GM21576 (cell line): ENCODE results near the gene CYP2A7.
"Not testable (repeated sequence)": the region's sequence is repeated elsewhere in the genome, so short reads cannot be mapped to it uniquely, and the experiment has no call there.

Experiments used
- ATAC-seq: cut with Tn5 transposase; IDR thresholded peaks from one replicate; pipeline ENCODE4 v1.9.1; 2021; ENCODE audit warnings: mild to moderate bottlenecking, moderate library complexity; ENCODE audit not compliant: unreplicated experiment

CYP2A7 gene

DNA sequence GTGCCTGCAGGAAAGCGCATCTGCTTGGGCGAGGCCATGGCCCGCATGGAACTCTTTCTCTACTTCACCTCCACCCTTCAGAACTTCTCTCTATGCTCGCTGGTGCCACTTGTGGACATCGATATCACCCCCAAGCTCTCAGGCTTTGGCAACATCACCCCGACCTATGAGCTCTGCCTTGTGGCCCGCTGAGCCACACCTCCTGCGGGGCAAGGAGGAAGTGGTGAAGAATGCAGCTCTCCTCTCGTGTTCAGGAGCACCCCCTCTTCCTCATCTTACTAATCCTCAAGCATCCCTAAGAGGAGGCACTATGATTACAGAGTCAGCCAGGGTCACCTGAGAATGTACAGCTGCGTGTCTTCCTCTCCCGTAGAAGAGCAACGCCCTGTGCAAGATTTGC, 17.9 kb upstream of the CYP2A7 start:
- not testable (repeated sequence) for ATAC-seq

DNA sequence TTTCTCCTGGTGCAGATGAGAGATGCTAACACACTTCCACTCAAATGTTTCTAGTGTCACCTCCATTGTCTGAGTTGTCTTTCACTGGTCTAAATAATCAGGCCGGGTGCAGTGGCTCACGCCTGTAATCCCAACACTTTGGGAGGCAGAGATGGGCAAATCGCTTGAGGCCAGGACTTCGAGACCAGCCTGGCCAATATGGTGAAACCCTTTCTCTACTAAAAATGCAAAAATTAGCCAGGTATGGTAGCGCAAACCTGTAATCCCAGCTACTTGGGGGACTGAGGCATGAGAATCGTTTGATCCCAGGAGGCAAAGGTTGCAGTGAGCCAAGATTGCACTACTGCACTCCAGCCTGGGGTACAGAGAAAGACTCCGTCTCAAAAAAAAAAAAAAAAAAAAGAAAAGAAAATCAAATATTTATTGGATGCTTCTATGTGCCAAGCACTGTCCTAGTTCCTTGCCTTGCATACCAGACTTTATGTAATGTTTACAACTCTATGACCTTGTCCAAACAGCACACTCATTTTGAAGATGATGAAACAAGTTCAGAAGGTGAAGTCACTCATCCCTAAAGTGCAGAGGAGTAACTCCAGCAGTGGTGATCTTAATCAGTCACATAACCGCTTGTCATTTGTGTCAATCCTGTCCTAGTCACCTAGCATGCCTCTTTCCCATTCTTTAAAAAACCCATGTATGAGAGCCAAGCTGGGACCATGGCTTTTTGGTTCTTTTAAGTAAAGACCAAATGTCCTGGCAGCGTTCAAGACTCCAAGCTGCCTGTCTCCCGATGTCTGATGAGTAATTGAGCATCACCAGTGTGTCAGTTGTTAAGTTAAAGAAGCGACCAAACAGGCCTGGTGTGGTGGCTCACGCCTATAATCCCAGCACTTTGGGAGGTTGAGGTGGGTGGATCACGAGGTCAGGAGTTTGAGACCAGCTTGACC, 15.1 kb upstream of the CYP2A7 start:
- not testable (repeated sequence) for ATAC-seq

GRCh38 chr19:40896418-40896796, 14.4 kb upstream of the CYP2A7 start:
- no peak for ATAC-seq

GRCh38 chr19:40893112-40893511, 11.1 kb upstream of the CYP2A7 start:
- ATAC-seq, result no peak

DNA sequence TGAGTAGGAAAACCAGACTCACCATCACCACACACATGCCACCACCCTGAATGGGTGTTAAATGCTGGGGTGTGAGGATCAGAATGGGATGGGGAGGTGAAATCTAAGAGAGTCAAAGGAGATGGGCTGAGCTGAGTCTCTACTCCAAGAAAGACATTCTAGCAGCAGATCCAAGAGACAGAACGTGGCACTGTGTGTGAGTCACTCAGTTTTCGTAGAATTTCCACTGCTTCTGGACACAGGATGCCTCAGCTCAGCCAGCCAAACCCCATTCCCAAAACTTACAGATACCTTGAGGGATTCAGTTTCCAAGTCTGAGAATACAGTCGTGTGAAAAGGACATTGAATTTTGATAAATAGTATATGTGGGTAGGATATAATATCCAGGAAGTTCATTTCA, 7.3 kb upstream of the CYP2A7 start:
- ATAC-seq, result no peak

DNA sequence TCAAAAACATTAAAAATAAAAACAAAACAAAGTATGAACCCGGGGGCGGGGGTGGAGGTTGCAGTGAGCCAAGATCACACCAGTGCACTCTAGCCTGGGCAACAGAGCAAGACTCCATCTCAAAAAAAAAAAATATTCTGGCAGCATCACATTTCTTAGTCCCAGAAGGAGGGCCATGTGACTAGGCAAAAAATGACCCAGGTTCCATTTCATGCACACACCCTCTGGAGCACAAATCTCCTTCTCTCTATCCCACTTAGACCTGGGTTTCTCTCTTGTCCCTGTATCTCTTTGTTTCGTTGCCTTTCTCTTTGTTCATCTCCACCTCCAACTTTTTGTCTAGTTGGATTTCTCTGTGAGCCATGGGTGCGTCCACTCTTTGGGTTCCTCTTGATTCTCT, 6.2 kb upstream of the CYP2A7 start:
- no peak for ATAC-seq

DNA sequence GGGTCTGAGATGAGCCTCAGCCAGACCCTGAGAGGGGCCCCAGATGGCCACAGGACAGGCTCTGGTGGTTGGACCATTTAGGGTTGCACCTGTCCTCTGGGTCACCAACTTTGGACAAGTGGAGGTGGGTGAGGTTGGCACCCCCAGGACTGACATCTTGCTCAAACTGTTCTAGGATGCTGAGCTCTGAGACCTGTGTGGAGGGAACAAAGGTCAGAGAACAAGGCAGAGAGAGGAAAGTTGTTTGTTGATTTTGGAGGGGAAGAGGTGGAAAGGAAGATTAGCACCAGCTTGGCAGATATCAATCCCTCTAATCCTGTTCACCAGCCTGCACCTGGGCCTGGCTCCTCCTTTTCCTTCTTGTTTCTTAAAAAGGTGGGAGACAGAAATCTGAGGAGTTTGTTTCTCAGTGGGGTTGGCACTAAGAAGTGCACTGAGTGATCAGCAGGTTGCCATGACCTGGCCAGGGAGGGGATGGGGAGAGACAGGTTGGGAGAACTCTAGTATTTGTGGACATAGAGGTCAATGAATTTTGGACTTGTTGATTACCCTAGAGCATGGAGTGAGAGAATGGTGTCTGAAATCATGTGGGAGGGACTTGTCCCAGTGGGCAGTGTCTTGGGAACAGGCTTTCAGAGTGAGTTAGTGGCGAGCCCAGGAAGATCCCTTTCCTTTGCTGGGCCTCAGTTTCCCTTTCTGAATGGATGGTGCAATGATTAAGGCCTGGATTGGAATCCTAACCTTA, 2.3 kb upstream of the CYP2A7 start:
- ATAC-seq, result not testable (repeated sequence)

GRCh38 chr19:40879349-40879748, 2.7 kb downstream of the CYP2A7 start:
- not testable (repeated sequence) for ATAC-seq

DNA sequence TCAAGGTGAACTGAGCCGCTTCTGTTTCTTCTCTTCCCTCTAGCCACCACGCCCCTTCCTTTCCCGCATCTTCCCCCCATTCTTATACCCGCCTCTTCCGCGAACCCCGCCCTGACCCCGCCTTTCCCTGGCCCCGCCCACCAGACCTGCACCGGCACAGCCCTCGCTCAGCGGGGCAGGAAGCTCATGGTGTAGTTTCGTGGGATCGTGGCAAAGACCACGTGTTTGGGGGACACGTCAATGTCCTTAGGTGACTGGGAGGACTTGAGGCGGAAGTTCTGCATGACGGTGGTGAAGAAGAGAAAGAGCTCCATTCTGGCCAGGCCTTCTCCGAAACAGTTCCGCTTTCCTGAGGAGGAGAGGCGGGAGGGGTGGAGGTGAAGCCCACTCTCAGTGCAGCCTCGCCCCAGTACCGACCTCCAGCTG, 6.5 kb downstream of the CYP2A7 start:
- not testable (repeated sequence) for ATAC-seq

DNA sequence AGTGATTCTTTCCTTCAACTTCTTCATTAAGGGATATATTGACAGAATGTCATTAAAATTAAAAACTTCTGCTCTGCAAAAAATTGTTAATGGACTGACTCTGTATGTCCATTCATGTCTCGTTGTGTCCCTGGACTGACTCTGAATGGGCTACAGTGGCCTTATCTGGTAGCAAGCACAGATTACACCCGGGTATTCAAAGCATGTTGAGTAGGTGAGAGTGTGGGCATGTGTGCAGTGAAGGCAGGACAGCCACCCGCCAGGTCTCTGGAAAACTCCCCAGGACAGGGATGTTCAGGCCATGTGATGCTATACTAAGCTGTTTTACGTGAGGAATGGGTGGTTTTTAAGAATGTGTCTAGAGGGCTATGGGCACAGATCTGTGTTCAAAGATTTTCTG, 7.2 kb downstream of the CYP2A7 start:
- ATAC-seq, result not testable (repeated sequence)

GRCh38 chr19:40873873-40874272, 8.2 kb downstream of the CYP2A7 start:
- not testable (repeated sequence) for ATAC-seq

- no peak for ATAC-seq
Measured at GRCh38 chr19:40872209-40872608, 9.8 kb downstream of the CYP2A7 start.

DNA sequence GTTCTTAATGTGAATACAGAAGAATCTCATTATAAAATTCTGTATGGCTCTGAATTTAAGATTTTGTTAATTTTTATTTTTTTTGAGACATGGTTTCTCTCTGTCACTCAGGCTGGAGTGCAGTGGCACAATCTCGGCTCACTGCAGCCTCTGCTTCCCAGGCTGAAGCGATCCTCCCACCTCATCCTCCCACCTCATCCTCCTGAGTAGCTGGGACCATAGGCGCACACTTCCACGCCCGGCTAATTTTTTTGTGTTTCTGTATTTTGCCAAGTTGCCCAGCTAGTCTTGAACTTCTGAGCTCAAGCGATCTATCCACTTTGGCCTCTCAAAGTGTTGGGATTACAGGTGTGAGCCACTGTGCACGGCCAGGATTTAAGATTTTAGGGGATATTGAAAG, 14.3 kb downstream of the CYP2A7 start:
- ATAC-seq, result no peak

- ATAC-seq, result not testable (repeated sequence)
Measured at GRCh38 chr19:40864739-40865496, 17.1 kb downstream of the CYP2A7 start.

- no peak for ATAC-seq
Measured at GRCh38 chr19:40862785-40863184, 19.2 kb downstream of the CYP2A7 start.

DNA sequence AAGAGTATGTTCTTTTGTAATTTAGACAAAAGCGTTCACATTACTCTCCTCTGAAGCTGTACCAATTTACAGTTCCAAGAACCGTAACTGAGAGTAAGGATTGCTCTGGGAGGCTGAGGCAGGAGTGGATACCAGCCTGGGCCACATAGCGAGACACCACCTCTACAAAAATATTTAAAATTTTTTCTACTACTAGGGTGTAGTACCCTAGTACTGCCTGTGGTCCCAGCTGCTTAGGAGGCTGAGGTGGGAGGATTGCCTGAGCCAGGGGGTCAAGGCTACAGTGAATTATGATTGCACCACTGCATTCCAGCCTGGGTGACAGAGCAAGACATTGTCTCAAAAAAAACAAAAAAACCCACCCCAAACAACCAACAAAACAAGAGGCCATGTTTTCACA, 19.7 kb downstream of the CYP2A7 start:
- no peak for ATAC-seq

DNA sequence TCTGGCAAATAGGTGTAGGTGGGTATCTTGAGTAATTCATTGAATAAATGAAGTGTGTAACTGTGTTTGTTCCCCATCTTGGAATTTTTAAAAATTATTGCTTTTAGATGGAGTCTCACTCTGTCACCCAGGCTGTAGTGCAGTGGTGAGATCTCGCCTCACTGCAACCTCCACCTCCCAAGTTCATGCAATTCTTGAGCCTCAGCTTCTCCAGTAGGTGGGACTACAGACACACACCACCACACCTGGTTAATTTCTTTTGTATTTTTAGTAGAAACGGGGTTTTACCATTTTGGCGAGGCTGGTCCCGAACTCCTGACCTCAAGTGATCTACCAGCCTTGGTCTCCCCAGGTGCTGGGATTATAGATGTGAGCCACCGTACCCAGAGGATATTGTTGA, 23.9 kb downstream of the CYP2A7 start:
- ATAC-seq, result no peak

- not testable (repeated sequence) for ATAC-seq
Measured at GRCh38 chr19:40852467-40853152, 29.4 kb downstream of the CYP2A7 start.

DNA sequence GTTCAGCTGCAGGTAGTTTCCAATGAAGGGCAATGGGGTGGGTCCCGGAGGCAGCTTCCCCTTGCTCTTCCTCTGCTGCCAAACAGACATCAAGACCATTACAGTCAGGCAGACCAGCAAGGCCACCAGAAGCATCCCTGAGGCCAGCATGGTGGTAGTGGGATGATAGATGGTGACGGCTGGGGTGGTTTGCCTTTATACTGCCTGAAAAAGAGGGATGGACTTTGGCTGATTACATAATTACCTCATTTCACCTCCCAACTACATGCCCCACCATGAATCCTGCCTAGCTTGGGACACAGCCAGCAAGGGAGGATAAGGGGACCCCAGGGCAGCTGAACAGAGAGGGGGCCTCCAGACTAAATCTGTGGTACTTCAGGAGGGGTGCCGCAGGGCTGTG, 31.8 kb downstream of the CYP2A7 start, which contains the start of gene CYP2A6:
CYP2A6 (minus strand) TSS at position 171 of the 400 bp plus-strand sequence; CDS start at position 150, 21 bp downstream.
- not testable (repeated sequence) for ATAC-seq

- not testable (repeated sequence) for ATAC-seq
Measured at GRCh38 chr19:40846722-40847121, 35.3 kb downstream of the CYP2A7 start.
